GM12878 (cell line): ENCODE data around the gene EMID1. TPM values are rescaled to one million over a fixed set of nuclear protein-coding genes. Genes with fewer than 3 reads are reported as not detected.

Experiments
- ATAC-seq: fragments of 200-7000 bp; cut with Tn5 transposase; 3 replicates; pipeline ENCODE4 v1.9.1; 2020; ENCODE audit warnings: mild to moderate bottlenecking, moderate library complexity
- BruUV-seq: library from RNA; stranded (reverse); fragments of 400-500 nt; replicated peaks from 2 replicates; lab custom pipeline; 2021; lab: Mats Ljungman, UMichigan
- CTCF ChIA-PET: fragments of 300-600 bp; sonication (Branson Sonifier 250); formaldehyde crosslinking; extraction: SDS; loops from one replicate; lab custom pipeline; 2021; ENCODE audit warnings: inconsistent platforms; lab: Yijun Ruan, JAX
- POLR2A ChIA-PET: fragments of 350-600 bp; formaldehyde crosslinking; extraction: SDS; loops from one replicate; lab custom pipeline; 2021; ENCODE audit warnings: inconsistent platforms; lab: Charles Lee
- RAD21 ChIA-PET: fragments of 300-600 bp; sonication (Branson Sonifier 250); formaldehyde crosslinking; loops from one replicate; lab custom pipeline; 2023; ENCODE audit warnings: antibody characterized with exemption; ENCODE audit not compliant: unreplicated experiment; lab: Charles Lee
- SMC1A ChIA-PET: fragments of 300-600 bp; sonication (Branson Sonifier 250); formaldehyde crosslinking; loops from one replicate; lab custom pipeline; 2023; ENCODE audit not compliant: unreplicated experiment, uncharacterized antibody; lab: Charles Lee
- DNase-seq: peaks from one replicate; pipeline ENCODE4 v3.0.0-alpha.2; 2011; ENCODE audit warnings: low read depth, low spot score
- FAIRE-seq: peaks from 3 replicates; lab custom pipeline; 2011; peaks lifted over from hg19 to GRCh38; lab: Jason Lieb, UNC
- H2AFZ ChIP-seq: 2 replicates; pipeline ENCODE4 v1.6.0; 2011; ENCODE audit warnings: low read depth, low read length, control low read depth; ENCODE audit not compliant: control insufficient read depth
- H3K27ac ChIP-seq: 2 replicates; pipeline ENCODE4 v1.5.1; 2011; ENCODE audit warnings: control low read depth; ENCODE audit not compliant: control insufficient read depth, insufficient read depth
- H3K27me3 ChIP-seq, 2 experiments: replicated peaks in 1 of 2; 2 replicates each; pipeline versions ENCODE4 v1.6.0 to v1.6.1; 2011; ENCODE audit warnings: low read length in 1 of 2; ENCODE audit not compliant: control insufficient read depth in 2 of 2, insufficient read depth in 2 of 2
- H3K36me3 ChIP-seq, 2 experiments: 2 replicates each; pipeline ENCODE4 v1.5.1; 2011; ENCODE audit warnings: low read length in 1 of 2; ENCODE audit not compliant: control insufficient read depth in 2 of 2, insufficient read depth in 2 of 2
- H3K4me1 ChIP-seq: 2 replicates; pipeline ENCODE4 v1.6.1; 2011; ENCODE audit warnings: mild to moderate bottlenecking, low read length, moderate library complexity, mixed read lengths; ENCODE audit not compliant: control insufficient read depth, insufficient read depth
- H3K4me2 ChIP-seq: 2 replicates; pipeline ENCODE4 v1.6.0; 2011; ENCODE audit warnings: control low read depth; ENCODE audit not compliant: control insufficient read depth, insufficient read depth
- H3K4me3 ChIP-seq: fragments of 200-600 bp; sonication (generic); 2 replicates; pipeline ENCODE4 v1.5.1; 2016
- H3K79me2 ChIP-seq: 2 replicates; pipeline ENCODE4 v1.6.0; 2011; ENCODE audit warnings: low read length; ENCODE audit not compliant: control insufficient read depth, insufficient read depth
- H3K9ac ChIP-seq: 2 replicates; pipeline ENCODE4 v1.8.0; 2011; ENCODE audit warnings: low read length, control low read depth, mixed read lengths; ENCODE audit not compliant: control insufficient read depth, insufficient read depth
- H3K9me3 ChIP-seq: replicated peaks from 3 replicates; pipeline ENCODE4 v1.5.1; 2011; ENCODE audit warnings: mild to moderate bottlenecking, low read length; ENCODE audit not compliant: control insufficient read depth, insufficient read depth
- H4K20me1 ChIP-seq: 2 replicates; pipeline ENCODE4 v1.6.0; 2011; ENCODE audit not compliant: control insufficient read depth, insufficient read depth
- BACH1 ChIP-seq: fragments of 450-650 bp; IDR thresholded peaks from 2 replicates; pipeline ENCODE4 v1.6.1; 2017; ENCODE audit warnings: mild to moderate bottlenecking, borderline replicate concordance
- CREM ChIP-seq: IDR thresholded peaks from 2 replicates; pipeline ENCODE4 v1.6.1; 2014; ENCODE audit warnings: antibody characterized with exemption, low read depth
- EED ChIP-seq: sonication (generic); IDR thresholded peaks from 2 replicates; pipeline ENCODE4 v1.6.1; 2016; ENCODE audit warnings: antibody characterized with exemption, low read depth
- GATAD2B ChIP-seq: fragments of 450-650 bp; conservative IDR thresholded peaks from 2 replicates; pipeline ENCODE4 v1.6.1; 2017; ENCODE audit warnings: low read depth, mild to moderate bottlenecking, moderate library complexity
- MEF2B ChIP-seq: fragments of 450-650 bp; IDR thresholded peaks from 2 replicates; pipeline ENCODE4 v1.6.1; 2018; ENCODE audit warnings: mild to moderate bottlenecking, moderate library complexity; ENCODE audit not compliant: partially characterized antibody, poor library complexity, severe bottlenecking
- MTA3 ChIP-seq: IDR thresholded peaks from 2 replicates; pipeline ENCODE4 v1.6.1; 2012; ENCODE audit warnings: low read length, inconsistent platforms, borderline replicate concordance
- MYB ChIP-seq: fragments of 150-350 bp; IDR thresholded peaks from 2 replicates; pipeline ENCODE4 v1.6.1; 2014; ENCODE audit warnings: mild to moderate bottlenecking, low read depth, low read length, borderline replicate concordance
- NBN ChIP-seq: fragments of 450-650 bp; IDR thresholded peaks from 2 replicates; pipeline ENCODE4 v1.6.1; 2016
- RBBP5 ChIP-seq: fragments of 200-600 bp; sonication (generic); conservative IDR thresholded peaks from 2 replicates; pipeline ENCODE4 v1.6.1; 2016
- TARDBP ChIP-seq: IDR thresholded peaks from 2 replicates; pipeline ENCODE4 v1.6.1; 2016; ENCODE audit warnings: borderline replicate concordance
- ZBTB33 ChIP-seq: fragments of 450-650 bp; IDR thresholded peaks from 2 replicates; pipeline ENCODE4 v1.6.1; 2017; ENCODE audit warnings: mild to moderate bottlenecking
- ZNF274 ChIP-seq: IDR thresholded peaks from one replicate; pipeline ENCODE4 v1.8.0; 2011; ENCODE audit not compliant: insufficient read length, insufficient read depth
- whole genome bisulfite sequencing: methylation state at CpG from one replicate; pipeline ENCODE4 v1.1.6; 2016; ENCODE audit warnings: low lambda C conversion rate; ENCODE audit not compliant: insufficient replicate concordance, insufficient coverage; ENCODE audit errors: missing lambda C conversion rate; 5-methylcytosine and 5-hydroxymethylcytosine counted together
- in situ Hi-C: fragments of 300-500 bp; cut with MboI; formaldehyde crosslinking; loops from 9 replicates; pipeline ENCODE4 v1.14.3; 2018; ENCODE audit warnings: mixed read lengths
- intact Hi-C: fragments of 100-400 bp; cut with micrococcal nuclease; formaldehyde crosslinking; loops from one replicate; pipeline ENCODE4 v1.14.2; 2022; ENCODE audit not compliant: unreplicated experiment
- polyA plus RNA-seq, 11 experiments: library from polyadenylated mRNA; depleted of rRNA in 4 of 11; unstranded in 6 of 11; stranded (reverse) in 5 of 11; fragments of >200 nt; fragmentation: Nextera tagmentation in 4 of 11; fragmentation: Illumina TruSeq in 1 of 11; extraction: Ambion mirVana in 4 of 11; extraction: Trizol in 1 of 11; gene quantifications; 1 replicate in 1 of 11; 2 replicates in 10 of 11; pipeline versions ENCODE4 v1.2.1 to v1.2.3, GENCODE V29; 2011 to 2016; ENCODE audit warnings: inconsistent platforms in 2 of 11, missing spikeins in 2 of 11, low read depth in 1 of 11
- total RNA-seq, 4 experiments: library from RNA; depleted of rRNA in 3 of 4; stranded (reverse); fragments of >200 nt in 3 of 4; fragmentation: Illumina TruSeq in 1 of 4; extraction: Trizol in 1 of 4; gene quantifications; 2 replicates each; pipeline versions ENCODE4 v1.2.1 to v1.2.3, GENCODE V29; 2013 to 2021
- TF ChIP-seq, protein P1 (sequence below): IDR thresholded peaks from 2 replicates; pipeline ENCODE4 v1.6.1; 2012; ENCODE audit warnings: low read depth, low read length, improper control_type of control experiment
- TF ChIP-seq, protein P2 (sequence below): IDR thresholded peaks from 2 replicates; pipeline ENCODE4 v1.6.1; 2011; ENCODE audit warnings: borderline replicate concordance, low read depth, mild to moderate bottlenecking, moderate library complexity, low read length; ENCODE audit not compliant: insufficient read depth, poor library complexity, severe bottlenecking
- TF ChIP-seq, protein P3 (sequence below): IDR thresholded peaks from 2 replicates; pipeline ENCODE4 v1.6.1; 2011; ENCODE audit warnings: low read depth, low read length, improper control_type of control experiment, borderline replicate concordance
- TF ChIP-seq, protein P4 (sequence below): fragments of 450-650 bp; formaldehyde crosslinking; IDR thresholded peaks from 2 replicates; pipeline ENCODE4 v1.4.0; 2020; ENCODE audit warnings: mild to moderate bottlenecking, moderate library complexity

Gene EMID1
- total and polyA plus RNA-seq, 10 of the 15 experiments (the other 5 are each of a cell fraction or from before 2014, with no cell fraction given), result 1.2 to 60.3 (median 12.0) TPM

- ChIA-PET SMC1A (interaction anchor here (1.7 kb wide), 1 partner anchor 9 kb away, joined by 7 read pairs; no protein-coding TSS in a partner anchor), CTCF (no interaction called here), RAD21 (interaction anchor here (1.2 kb wide), 1 partner anchor 61 kb away, joined by 3 read pairs; no protein-coding TSS in a partner anchor), POLR2A (no interaction called here)
- peak; percentile 76 for ATAC-seq
- Histone ChIP-seq H2AFZ (peak within 1 kb of the TSS; percentile 100), H3K27ac (peak within 1 kb of the TSS; percentile 100), H3K79me2 (peaks cover 74% of the 10 kb centered on the region), H3K9ac (peak within 1 kb of the TSS; percentile 99), H3K9me3 (no peaks in the 10 kb centered on the region), H3K4me1 (peaks cover 2% of the 10 kb centered on the region; the same call in 1 of the 2 replicates), H3K4me3 (peak within 1 kb of the TSS; percentile 96), H3K4me2 (peak within 1 kb of the TSS; percentile 88), H3K27me3 (no peaks in the 10 kb centered on the region), H4K20me1 (peaks cover 18% of the 10 kb centered on the region), H3K36me3 (peaks cover 12 to 25% of the 10 kb centered on the region in 2 experiments)
- no peak for FAIRE-seq
- BruUV-seq, result no TSS peak
- intact Hi-C loops (no loop called here), in situ Hi-C loops (no loop called here)
- DNase-seq, result peak; percentile 70
- 1% methylated on average over 62 of the region's 67 CpGs for WGBS
- TF ChIP-seq ZNF274 (no peak), MYB (no peak; the same call in 1 of the 2 replicates), EED (no peak), TARDBP (no peak), ZBTB33 (peak; percentile 27; the same call in 1 of the 2 replicates), NBN (peak; percentile 98), BACH1 (peak; percentile 98), GATAD2B (no peak; the same call in 1 of the 2 replicates), MTA3 (no peak), CREM (peak; percentile 37; the same call in 1 of the 2 replicates), MEF2B (peak; percentile 23), RBBP5 (no peak)
- TF ChIP-seq, protein P1, sequence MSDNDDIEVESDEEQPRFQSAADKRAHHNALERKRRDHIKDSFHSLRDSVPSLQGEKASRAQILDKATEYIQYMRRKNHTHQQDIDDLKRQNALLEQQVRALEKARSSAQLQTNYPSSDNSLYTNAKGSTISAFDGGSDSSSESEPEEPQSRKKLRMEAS, result peak; percentile 17
- TF ChIP-seq, protein P2, sequence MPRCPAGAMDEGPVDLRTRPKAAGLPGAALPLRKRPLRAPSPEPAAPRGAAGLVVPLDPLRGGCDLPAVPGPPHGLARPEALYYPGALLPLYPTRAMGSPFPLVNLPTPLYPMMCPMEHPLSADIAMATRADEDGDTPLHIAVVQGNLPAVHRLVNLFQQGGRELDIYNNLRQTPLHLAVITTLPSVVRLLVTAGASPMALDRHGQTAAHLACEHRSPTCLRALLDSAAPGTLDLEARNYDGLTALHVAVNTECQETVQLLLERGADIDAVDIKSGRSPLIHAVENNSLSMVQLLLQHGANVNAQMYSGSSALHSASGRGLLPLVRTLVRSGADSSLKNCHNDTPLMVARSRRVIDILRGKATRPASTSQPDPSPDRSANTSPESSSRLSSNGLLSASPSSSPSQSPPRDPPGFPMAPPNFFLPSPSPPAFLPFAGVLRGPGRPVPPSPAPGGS, result no peak
- TF ChIP-seq, protein P3, sequence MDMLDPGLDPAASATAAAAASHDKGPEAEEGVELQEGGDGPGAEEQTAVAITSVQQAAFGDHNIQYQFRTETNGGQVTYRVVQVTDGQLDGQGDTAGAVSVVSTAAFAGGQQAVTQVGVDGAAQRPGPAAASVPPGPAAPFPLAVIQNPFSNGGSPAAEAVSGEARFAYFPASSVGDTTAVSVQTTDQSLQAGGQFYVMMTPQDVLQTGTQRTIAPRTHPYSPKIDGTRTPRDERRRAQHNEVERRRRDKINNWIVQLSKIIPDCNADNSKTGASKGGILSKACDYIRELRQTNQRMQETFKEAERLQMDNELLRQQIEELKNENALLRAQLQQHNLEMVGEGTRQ, result no peak
- TF ChIP-seq, protein P4, sequence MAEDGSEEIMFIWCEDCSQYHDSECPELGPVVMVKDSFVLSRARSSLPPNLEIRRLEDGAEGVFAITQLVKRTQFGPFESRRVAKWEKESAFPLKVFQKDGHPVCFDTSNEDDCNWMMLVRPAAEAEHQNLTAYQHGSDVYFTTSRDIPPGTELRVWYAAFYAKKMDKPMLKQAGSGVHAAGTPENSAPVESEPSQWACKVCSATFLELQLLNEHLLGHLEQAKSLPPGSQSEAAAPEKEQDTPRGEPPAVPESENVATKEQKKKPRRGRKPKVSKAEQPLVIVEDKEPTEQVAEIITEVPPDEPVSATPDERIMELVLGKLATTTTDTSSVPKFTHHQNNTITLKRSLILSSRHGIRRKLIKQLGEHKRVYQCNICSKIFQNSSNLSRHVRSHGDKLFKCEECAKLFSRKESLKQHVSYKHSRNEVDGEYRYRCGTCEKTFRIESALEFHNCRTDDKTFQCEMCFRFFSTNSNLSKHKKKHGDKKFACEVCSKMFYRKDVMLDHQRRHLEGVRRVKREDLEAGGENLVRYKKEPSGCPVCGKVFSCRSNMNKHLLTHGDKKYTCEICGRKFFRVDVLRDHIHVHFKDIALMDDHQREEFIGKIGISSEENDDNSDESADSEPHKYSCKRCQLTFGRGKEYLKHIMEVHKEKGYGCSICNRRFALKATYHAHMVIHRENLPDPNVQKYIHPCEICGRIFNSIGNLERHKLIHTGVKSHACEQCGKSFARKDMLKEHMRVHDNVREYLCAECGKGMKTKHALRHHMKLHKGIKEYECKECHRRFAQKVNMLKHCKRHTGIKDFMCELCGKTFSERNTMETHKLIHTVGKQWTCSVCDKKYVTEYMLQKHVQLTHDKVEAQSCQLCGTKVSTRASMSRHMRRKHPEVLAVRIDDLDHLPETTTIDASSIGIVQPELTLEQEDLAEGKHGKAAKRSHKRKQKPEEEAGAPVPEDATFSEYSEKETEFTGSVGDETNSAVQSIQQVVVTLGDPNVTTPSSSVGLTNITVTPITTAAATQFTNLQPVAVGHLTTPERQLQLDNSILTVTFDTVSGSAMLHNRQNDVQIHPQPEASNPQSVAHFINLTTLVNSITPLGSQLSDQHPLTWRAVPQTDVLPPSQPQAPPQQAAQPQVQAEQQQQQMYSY (CRISPR knock-in tag), result peak; percentile 29; the same call in 1 of the 2 replicates
These were observed 62.3 kb downstream of the EMID1 start, which contains the start of the genes EWSR1 and RHBDD3 for GRCh38 chr22:29267858-29268510. TSS of gene EWSR1 (plus strand) at chr22:29268268. CDS start at chr22:29268337, 69 bp downstream. TSS of gene RHBDD3 (minus strand) at chr22:29267981. CDS start at chr22:29265626, 2,355 bp downstream.
